Measurements from ENCODE around the gene TRIM29. TPM values are rescaled to one million over a fixed set of nuclear protein-coding genes. Genes with fewer than 3 reads are reported as not detected.

The TRIM29 gene
- total and polyA plus RNA-seq, 2 experiments from 2014 or later: 0.28 TPM; not detected in 1

GRCh38 chr11:120184371-120184945 is 46.5 kb upstream of the TRIM29 start (continued):
- TF ChIP-seq REST (IDR thresholded peaks at IDR 0.05; ENCODE audit: unreplicated experiment): no peak
- TF ChIP-seq ZNF114 (CRISPR knock-in tag; IDR thresholded peaks at IDR 0.05): no peak
- TF ChIP-seq POLR2AphosphoS5 (IDR thresholded peaks at IDR 0.05; ENCODE audit: low read depth): no peak
- no peak for TF ChIP-seq JUNB (IDR thresholded peaks at IDR 0.05; ENCODE audit: unreplicated experiment)
- TF ChIP-seq ZNF331 (CRISPR knock-in tag; IDR thresholded peaks at IDR 0.05; ENCODE audit: low read depth): no peak
- TF ChIP-seq CREB1 (CRISPR knock-in tag; IDR thresholded peaks at IDR 0.05; ENCODE audit: low read depth): no peak
- TF ChIP-seq STAT1 (IDR thresholded peaks at IDR 0.05; ENCODE audit: unreplicated experiment): no peak
- TF ChIP-seq CTCF (conservative IDR thresholded peaks at IDR 0.05; ENCODE audit: low read depth in 2 of 2): no peak

DNA sequence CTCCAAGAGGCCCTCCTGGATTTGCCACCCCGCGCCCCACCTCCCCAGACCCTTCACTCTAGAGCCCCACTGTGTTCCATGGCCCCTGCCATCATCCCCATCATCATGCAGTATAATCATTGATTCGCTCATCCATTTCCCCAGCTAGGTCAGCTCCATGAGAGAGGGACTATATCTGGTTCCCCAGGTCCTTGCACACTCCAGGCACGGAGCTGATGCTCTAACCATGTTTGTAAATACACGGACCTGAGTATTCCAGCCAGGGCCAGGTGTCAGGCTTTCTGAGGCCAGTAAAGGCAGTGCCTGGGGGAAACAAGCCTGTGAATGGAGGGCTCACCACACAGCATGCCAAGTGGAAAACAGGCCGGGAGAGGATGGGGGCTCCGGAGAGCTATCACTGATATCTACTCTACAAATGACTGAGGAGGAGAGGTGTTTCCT is 45.8 kb upstream of the TRIM29 start:
- no peak overlapping the region for H3K4me3 Mint-ChIP-seq
- TF ChIP-seq EZH2 (IDR thresholded peaks at IDR 0.05; ENCODE audit: low read depth, unreplicated experiment) (no peak), CREB1 (CRISPR knock-in tag; IDR thresholded peaks at IDR 0.05; ENCODE audit: low read depth) (no peak), REST (IDR thresholded peaks at IDR 0.05; ENCODE audit: unreplicated experiment) (no peak), ZNF114 (CRISPR knock-in tag; IDR thresholded peaks at IDR 0.05) (no peak)
- peaks cover 51% of the 10 kb centered on the region for H3K27me3 Mint-ChIP-seq (ENCODE audit: insufficient read depth, low read depth, poor library complexity)
- H3K27ac Mint-ChIP-seq: no peak overlapping the region
- peaks cover 13% of the 10 kb centered on the region; the same call in 1 of the 2 replicates for H3K27me3 ChIP-seq (ENCODE audit: insufficient read depth)
- DNase-seq (ENCODE audit: low spot score): no peak
- no peaks in the 10 kb centered on the region for H3K9me3 Mint-ChIP-seq
- no peak overlapping the region for H3K4me3 ChIP-seq
- ATAC-seq: no peak
- H3K4me1 Mint-ChIP-seq: peaks cover 38% of the 10 kb centered on the region
- no peaks in the 10 kb centered on the region for H4K20me1 ChIP-seq (replicated peaks; ENCODE audit: insufficient read depth)
- H3K4me1 ChIP-seq (ENCODE audit: insufficient read depth): no peaks in the 10 kb centered on the region; the same call in 1 of the 2 replicates
- no peak overlapping the region for H2AFZ ChIP-seq
- H3K79me2 ChIP-seq (replicated peaks; ENCODE audit: insufficient read depth): no peaks in the 10 kb centered on the region
- no peak overlapping the region for H3K27ac ChIP-seq (ENCODE audit: low read depth)
- H3F3A ChIP-seq (replicated peaks; ENCODE audit: low read depth): no peaks in the 10 kb centered on the region
- H3K9me2 ChIP-seq (ENCODE audit: insufficient read depth): no peaks in the 10 kb centered on the region
- H3K36me3 ChIP-seq (ENCODE audit: insufficient read depth): no peaks in the 10 kb centered on the region
- H3K4me2 ChIP-seq: no peak overlapping the region
- H3K36me3 Mint-ChIP-seq (ENCODE audit: low read depth): no peaks in the 10 kb centered on the region
